Prostate gland (tissue), 2 donors: ENCODE measurements around the gene GIPR. TPM values are rescaled to one million over a fixed set of nuclear protein-coding genes. Genes with fewer than 3 reads are reported as not detected.
"Not testable (repeated sequence)": the region's sequence is repeated elsewhere in the genome, so short reads cannot be mapped to it uniquely, and the experiment has no call there.

ENCODE experiments used
- DNase-seq: peaks from one replicate; pipeline ENCODE4 v3.0.0-alpha.2; 2019; ENCODE audit warnings: low spot score
- H3K27ac ChIP-seq, 2 donors: fragments of 200-600 bp; sonication (generic); 2 replicates each; pipeline ENCODE4 v1.5.1; 2017 to 2019
- H3K27me3 ChIP-seq: fragments of 200-600 bp; sonication (generic); replicated peaks from 2 replicates; pipeline ENCODE4 v1.5.1; 2019; ENCODE audit not compliant: insufficient read depth
- H3K36me3 ChIP-seq, 2 donors: fragments of 200-600 bp; sonication (generic); 1 replicate in 1 of 2; 2 replicates in 1 of 2; pipeline versions ENCODE4 v1.5.1 to v1.8.1; 2017 to 2019
- H3K4me1 ChIP-seq: fragments of 200-600 bp; sonication (generic); replicated peaks from 2 replicates; pipeline ENCODE4 v1.5.1; 2019
- H3K4me3 ChIP-seq, 2 donors: fragments of 200-600 bp; sonication (generic); 2 replicates each; pipeline ENCODE4 v1.5.1; 2017 to 2019
- H3K9me3 ChIP-seq: fragments of 200-600 bp; sonication (generic); 2 replicates; pipeline ENCODE4 v1.5.1; 2017
- CTCF ChIP-seq, 4 experiments: fragments of 200-600 bp in 2 of 4; fragments of 450-650 bp in 2 of 4; sonication (generic) in 2 of 4; IDR thresholded peaks; 1 replicate in 3 of 4; 2 replicates in 1 of 4; pipeline ENCODE4 v1.5.1; 2016 to 2019; ENCODE audit warnings: antibody characterized with exemption in 4 of 4, mild to moderate bottlenecking in 2 of 4, moderate library complexity in 2 of 4
- POLR2A ChIP-seq: fragments of 450-650 bp; IDR thresholded peaks from one replicate; pipeline ENCODE4 v1.6.1; 2016; ENCODE audit warnings: antibody characterized with exemption, mild to moderate bottlenecking
- POLR2AphosphoS5 ChIP-seq: sonication (generic); formaldehyde crosslinking; IDR thresholded peaks from one replicate; pipeline ENCODE4 v1.6.1; 2017; ENCODE audit warnings: antibody characterized with exemption
- WGBS: methylation state at CpG from one replicate; pipeline ENCODE4 v1.1.5; 2018; 5-methylcytosine and 5-hydroxymethylcytosine counted together
- intact Hi-C: fragments of 100-400 bp; cut with DNase I; formaldehyde crosslinking; loops from one replicate; pipeline ENCODE4 v1.14.2; 2022
- microRNA counts, 2 donors: library from miRNA; unstranded; fragments of <30 nt; microRNA quantifications; one replicate each; lab custom pipeline; 2016 to 2017
- microRNA-seq: library from miRNA; unstranded; fragments of <30 nt; microRNA quantifications from one replicate; pipeline ENCODE4, GENCODE V29; 2016
- small RNA-seq, 2 donors: library from RNA; depleted of rRNA; stranded (forward); fragments of <200 nt; gene quantifications; one replicate each; pipeline ENCODE3, GENCODE V24; 2016
- total RNA-seq, 2 donors: library from RNA; depleted of rRNA; stranded (reverse); fragments of >200 nt; gene quantifications; one replicate each; pipeline ENCODE4 v1.1.0, GENCODE V29; 2016

GIPR gene
- total RNA-seq, 2 donors from 2014 or later = 2.6 to 4.9 TPM

GRCh38 chr19:45717983-45718650 lies 50.1 kb downstream of the GIPR start:
- TF ChIP-seq POLR2A (no peak), POLR2AphosphoS5 (no peak), CTCF (IDR thresholded peaks at IDR 0.05) (no peak)
- Histone ChIP-seq H3K36me3 (no peaks in the 10 kb centered on the region), H3K4me3 (peak overlapping the region; percentile 34 to 61), H3K9me3 (no peaks in the 10 kb centered on the region), H3K27me3 (no peaks in the 10 kb centered on the region), H3K27ac (peak overlapping the region; percentile 95), H3K4me1 (no peaks in the 10 kb centered on the region)
- 61% methylated on average over 12 of the region's 12 CpGs for WGBS
- intact Hi-C loops = loop anchor here (2.0 to 5.0 kb wide), 3 partner anchors 25 to 79 kb away; partner anchors contain the start of genes QPCTL and SIX5
- no peak for DNase-seq

- intact Hi-C loops, H3K27ac ChIP-seq: not testable (repeated sequence)
- WGBS = 98% methylated on average over 11 of the region's 11 CpGs
These were observed 52.0 kb downstream of the GIPR start for GRCh38 chr19:45720065-45720464.

GRCh38 chr19:45728683-45729082 lies 60.7 kb downstream of the GIPR start:
- H3K9me3 ChIP-seq, DNase-seq, H3K4me3 ChIP-seq, H3K27ac ChIP-seq, H3K27me3 ChIP-seq, intact Hi-C loops, H3K4me1 ChIP-seq, H3K36me3 ChIP-seq: not testable (repeated sequence)
- WGBS = 95% methylated on average over 18 of the region's 18 CpGs

More at GRCh38 chr19:45720065-45720464, 52.0 kb downstream of the GIPR start:
- not testable (repeated sequence) for H3K4me3 ChIP-seq, H3K36me3 ChIP-seq, H3K4me1 ChIP-seq, H3K9me3 ChIP-seq, H3K27me3 ChIP-seq, DNase-seq

GRCh38 chr19:45729800-45730290 lies 61.8 kb downstream of the GIPR start:
- Histone ChIP-seq H3K27me3 (no peaks in the 10 kb centered on the region), H3K36me3 (no peaks in the 10 kb centered on the region), H3K4me3 (peak overlapping the region; percentile 69 to 79), H3K4me1 (peaks cover 3% of the 10 kb centered on the region), H3K9me3 (no peaks in the 10 kb centered on the region), H3K27ac (peak overlapping the region; percentile 77 to 80)
- WGBS = 4% methylated on average over 10 of the region's 10 CpGs
- no peak for DNase-seq
- no peak for TF ChIP-seq CTCF (IDR thresholded peaks at IDR 0.05)
- TF ChIP-seq POLR2AphosphoS5 = no peak
- TF ChIP-seq POLR2A = no peak
- intact Hi-C loops = no loop called here

GRCh38 chr19:45730368-45731288 lies 62.6 kb downstream of the GIPR start, which contains the start of gene FBXO46:
TSS of gene FBXO46 (minus strand) at chr19:45730896. CDS start at chr19:45713495, 17,401 bp downstream.
- H3K36me3 ChIP-seq = no peaks in the 10 kb centered on the region
- no peaks in the 10 kb centered on the region for H3K27me3 ChIP-seq
- intact Hi-C loops = no loop called here
- DNase-seq = peak; percentile 98
- H3K9me3 ChIP-seq = no peaks in the 10 kb centered on the region
- WGBS = 1% methylated on average over 48 of the region's 48 CpGs
- H3K4me3 ChIP-seq = peak within 1 kb of the TSS; percentile 69 to 79
- TF ChIP-seq POLR2AphosphoS5 (peak; percentile 100), CTCF (IDR thresholded peaks at IDR 0.05) (peak in 2 of 4 experiments; percentile 21 to 31), POLR2A (peak; percentile 88)
- peak within 1 kb of the TSS; percentile 77 to 80 for H3K27ac ChIP-seq
- H3K4me1 ChIP-seq = peaks cover 3% of the 10 kb centered on the region

MicroRNA genes within 50 kb of the gene (microRNA counts, 767-probe panel; counts per million panel counts)
- microRNA hsa-miR-330-3p (lab: Ali Mortazavi, UCI) (0 to 431 counts per million in 2 donors), microRNA hsa-miR-330-5p (lab: Ali Mortazavi, UCI) (0 to 431 counts per million in 2 donors), microRNA hsa-miR-642a-5p (lab: Ali Mortazavi, UCI) (1,531 to 2,063 counts per million in 2 donors), microRNA hsa-miR-642b-3p (lab: Ali Mortazavi, UCI) (0 to 431 counts per million in 2 donors)

Small RNA genes within 50 kb of the gene (microRNA-seq; reads per million reads assigned to microRNA genes)
- 60.6 reads per million, percentile 69 among the genes with 10 or more reads in this experiment for gene MIR330
- not detected for gene MIR642A
- gene MIR642B = not detected

Small RNA genes within 50 kb of the gene (small RNA-seq; reads per million reads assigned to genes)
- gene MIR642A (0.09 to 0.20 reads per million in 2 donors), gene RN7SL836P (0 to 0.19 reads per million in 2 donors)

Other genes starting within 250 kb of the GIPR start
- 100 to 1,000 TPM; 142 to 151 TPM for gene ERCC1, start 244.3 kb upstream of the GIPR start, total RNA-seq
- 1 to 10 TPM; 2.5 to 6.4 TPM for gene FOSB, start 200.2 kb upstream of the GIPR start, total RNA-seq
- 10 to 100 TPM in 1 of 2 donors, 1 to 10 TPM in 1; 7.2 to 19.7 TPM for gene RTN2, start 171.2 kb upstream of the GIPR start, total RNA-seq
- 1 to 10 TPM in 1 of 2 donors, under 1 TPM in 1; 0.36 to 1.8 TPM for gene PPM1N, start 169.8 kb upstream of the GIPR start, total RNA-seq
- 100 to 1,000 TPM in 1 of 2 donors, 10 to 100 TPM in 1; 82.7 to 119 TPM for gene VASP, start 160.7 kb upstream of the GIPR start, total RNA-seq
- gene OPA3, start 83.4 kb upstream of the GIPR start, total RNA-seq = 10 to 100 TPM in 1 of 2 donors, 1 to 10 TPM in 1; 7.2 to 14.5 TPM
- gene GPR4, start 66.0 kb upstream of the GIPR start, total RNA-seq = 1 to 10 TPM in 1 of 2 donors, under 1 TPM in 1; 0.55 to 2.4 TPM
- 10 to 100 TPM; 47.3 to 55.6 TPM for gene EML2, start 28.8 kb upstream of the GIPR start, total RNA-seq
- 100 to 1,000 TPM; 132 to 240 TPM for gene SNRPD2, start 23.7 kb downstream of the GIPR start, total RNA-seq
- 10 to 100 TPM in 1 of 2 donors, 1 to 10 TPM in 1; 5.2 to 18.4 TPM for gene QPCTL, start 24.4 kb downstream of the GIPR start, total RNA-seq
- 10 to 100 TPM; 21.8 to 26.7 TPM for gene FBXO46, start 62.7 kb downstream of the GIPR start, total RNA-seq
- 1 to 10 TPM in 1 of 2 donors, not detected in 1; 1.8 TPM for gene MEIOSIN, start 65.2 kb downstream of the GIPR start, total RNA-seq
- gene SIX5, start 101.0 kb downstream of the GIPR start, total RNA-seq = 10 to 100 TPM; 33.7 to 37.5 TPM
- 10 to 100 TPM; 52.8 to 88.2 TPM for gene DMPK, start 114.3 kb downstream of the GIPR start, total RNA-seq
- gene DMWD, start 124.6 kb downstream of the GIPR start, total RNA-seq = 10 to 100 TPM; 35.5 to 96.7 TPM
- 1 to 10 TPM in 1 of 2 donors, under 1 TPM in 1; 0.50 to 5.2 TPM for gene RSPH6A, start 147.1 kb downstream of the GIPR start, total RNA-seq
- gene SYMPK, start 194.9 kb downstream of the GIPR start, total RNA-seq = 100 to 1,000 TPM in 1 of 2 donors, 10 to 100 TPM in 1; 76.4 to 104 TPM
- gene FOXA3, start 196.1 kb downstream of the GIPR start, total RNA-seq = 1 to 10 TPM in 1 of 2 donors, under 1 TPM in 1; 0.09 to 1.1 TPM
- 10 to 100 TPM; 55.5 to 63.0 TPM for gene IRF2BP1, start 217.9 kb downstream of the GIPR start, total RNA-seq
- gene MYPOP, start 234.4 kb downstream of the GIPR start, total RNA-seq = 1 to 10 TPM; 8.7 to 9.1 TPM
- gene NANOS2, start 246.6 kb downstream of the GIPR start, total RNA-seq = 1 to 10 TPM in 1 of 2 donors, not detected in 1; 4.1 TPM